ENCODE measurements around the gene FXYD3. TPM values are rescaled to one million over a fixed set of nuclear protein-coding genes. Genes with fewer than 3 reads are reported as not detected.
A peak's percentile ranks its signal among the peaks of the same experiment; 100 is the strongest.

The FXYD3 gene
- total and polyA plus RNA-seq, 2 of the 13 experiments (the other 11 are each of a cell fraction or from before 2014, with no cell fraction given): 4.9 TPM; not detected in 1

- H3K27ac ChIP-seq (ENCODE audit: extremely low read length, insufficient read depth, low read length): no peak overlapping the region
- peak; percentile 11; the same call in 1 of the 3 replicates for ATAC-seq
- DNase-seq (ENCODE audit: low spot score): no peak
- H3K36me3 ChIP-seq (replicated peaks in 1 of 2; ENCODE audit: control insufficient read depth in 1 of 2, insufficient read depth in 2 of 2, low read length in 2 of 2): no peaks in the 10 kb centered on the region
- no peak for TF ChIP-seq ZNF546 (CRISPR knock-in tag; conservative IDR thresholded peaks at IDR 0.05)
- no peak for TF ChIP-seq ZNF354B (CRISPR knock-in tag; IDR thresholded peaks at IDR 0.05)
- TF ChIP-seq TOE1 (CRISPR knock-in tag; IDR thresholded peaks at IDR 0.05): no peak
- peak; percentile 56 for TF ChIP-seq ZNF687 (CRISPR knock-in tag; IDR thresholded peaks at IDR 0.05)
- 0 out of 2 replicates have a peak, but pooled peaks have one; percentile 38 for TF ChIP-seq ZNF333 (CRISPR knock-in tag; IDR thresholded peaks at IDR 0.05; ENCODE audit: borderline replicate concordance)
- peak; percentile 34; the same call in 1 of the 2 replicates for TF ChIP-seq ETV5 (CRISPR knock-in tag; IDR thresholded peaks at IDR 0.05; ENCODE audit: borderline replicate concordance)
- no peak for TF ChIP-seq ZNF674 (CRISPR knock-in tag; IDR thresholded peaks at IDR 0.05; ENCODE audit: low read depth)
- TF ChIP-seq IKZF4 (CRISPR knock-in tag; IDR thresholded peaks at IDR 0.05; ENCODE audit: borderline replicate concordance, low read depth, not compliant biosample characterization): no peak
- TF ChIP-seq HHEX (CRISPR knock-in tag; IDR thresholded peaks at IDR 0.05): no peak
- no peak for TF ChIP-seq ZBTB7A (CRISPR knock-in tag; IDR thresholded peaks at IDR 0.05)
- TF ChIP-seq ZNF747 (CRISPR knock-in tag; IDR thresholded peaks at IDR 0.05; ENCODE audit: borderline replicate concordance): no peak
- TF ChIP-seq, protein P1, sequence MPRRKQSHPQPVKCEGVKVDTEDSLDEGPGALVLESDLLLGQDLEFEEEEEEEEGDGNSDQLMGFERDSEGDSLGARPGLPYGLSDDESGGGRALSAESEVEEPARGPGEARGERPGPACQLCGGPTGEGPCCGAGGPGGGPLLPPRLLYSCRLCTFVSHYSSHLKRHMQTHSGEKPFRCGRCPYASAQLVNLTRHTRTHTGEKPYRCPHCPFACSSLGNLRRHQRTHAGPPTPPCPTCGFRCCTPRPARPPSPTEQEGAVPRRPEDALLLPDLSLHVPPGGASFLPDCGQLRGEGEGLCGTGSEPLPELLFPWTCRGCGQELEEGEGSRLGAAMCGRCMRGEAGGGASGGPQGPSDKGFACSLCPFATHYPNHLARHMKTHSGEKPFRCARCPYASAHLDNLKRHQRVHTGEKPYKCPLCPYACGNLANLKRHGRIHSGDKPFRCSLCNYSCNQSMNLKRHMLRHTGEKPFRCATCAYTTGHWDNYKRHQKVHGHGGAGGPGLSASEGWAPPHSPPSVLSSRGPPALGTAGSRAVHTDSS (CRISPR knock-in tag; conservative IDR thresholded peaks at IDR 0.05): no peak
- no peak for TF ChIP-seq TP53 (CRISPR knock-in tag; conservative IDR thresholded peaks at IDR 0.05)
- peak; percentile 42; the same call in 1 of the 2 replicates for TF ChIP-seq KDM5B (CRISPR knock-in tag; IDR thresholded peaks at IDR 0.05; ENCODE audit: borderline replicate concordance)
- 0 out of 5 replicates have a peak, but pooled peaks cover 0 to 6% of the 10 kb centered on the region in 2 experiments for H3K27me3 ChIP-seq (ENCODE audit: control insufficient read depth in 1 of 2, insufficient read depth in 2 of 2, low read length in 2 of 2)
- in situ Hi-C loops (cut with HindIII; ENCODE audit: extremely low pct_ligation_motif_present, low pct_unique_long_range_greater_than_20kb): no loop called here
- intact Hi-C loops (cut with micrococcal nuclease; ENCODE audit: unreplicated experiment): no loop called here
- 59% methylated on average over 7 of the region's 8 CpGs for WGBS (ENCODE audit: low lambda C conversion rate)
- H3K79me2 ChIP-seq (ENCODE audit: insufficient read depth, low read length): no peaks in the 10 kb centered on the region
- no peak overlapping the region; the same call in 1 of the 2 replicates for H3K9ac ChIP-seq (ENCODE audit: insufficient read depth, low read depth, low read length)
- H3K4me3 ChIP-seq (replicated peaks in 1 of 3; ENCODE audit: insufficient read depth in 1 of 3, low read depth in 2 of 3, low read length in 3 of 3): peak overlapping the region in 1 of 3 experiments; percentile 3; a peak in 1 of 6 replicates
- H3K4me2 ChIP-seq (ENCODE audit: low read depth, low read length): no peak overlapping the region; the same call in 1 of the 2 replicates
- peaks cover 99% of the 10 kb centered on the region for H3K4me1 ChIP-seq (ENCODE audit: insufficient read depth, low read length)
- no peaks in the 10 kb centered on the region for H3K9me3 ChIP-seq (ENCODE audit: low read length)
- no TSS peak for BruUV-seq (replicated peaks)
- CTCF ChIA-PET (ENCODE audit: low intra/inter-chr PET ratio, low total read pairs): no interaction called here
- H2AFZ ChIP-seq (ENCODE audit: low read length): no peak overlapping the region
- FAIRE-seq: no peak
- POLR2A ChIA-PET: no interaction called here
- no peaks in the 10 kb centered on the region for H4K20me1 ChIP-seq (ENCODE audit: insufficient read depth, low read length)
These were observed 1.5 kb downstream of the FXYD3 start for GRCh38 chr19:35117116-35117515.
